ENCODE measurements around the gene NPAS3.

DNA sequence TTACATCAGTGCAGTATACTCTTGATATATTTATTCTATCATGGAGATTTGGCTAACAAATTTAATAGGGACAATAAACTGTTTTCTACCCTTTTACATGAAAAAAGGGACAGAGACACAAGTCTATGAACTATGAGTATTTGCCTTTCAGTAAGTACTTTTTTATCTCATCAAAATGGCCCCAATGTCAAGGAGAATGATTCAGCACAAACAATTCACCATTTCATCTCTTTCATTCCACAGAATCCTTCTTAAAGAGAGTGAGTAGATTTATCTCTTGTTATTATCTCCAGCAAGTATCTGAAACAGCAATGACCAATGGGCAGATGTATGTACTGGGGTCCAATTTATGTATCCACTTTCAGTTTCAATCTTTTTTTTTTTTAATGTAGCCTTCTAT, 447.5 kb downstream of the NPAS3 start:
- no peak for TF ChIP-seq GATA2 (IDR thresholded peaks at IDR 0.05; ENCODE audit: low read depth, low read length)
- TF ChIP-seq GATA3 (IDR thresholded peaks at IDR 0.05; ENCODE audit: low read depth, low read length) = no peak
